ENCODE results near the gene EFNB2. TPM values are rescaled to one million over a fixed set of nuclear protein-coding genes. Genes with fewer than 3 reads are reported as not detected.

EFNB2 gene
- total and polyA plus RNA-seq, 2 donors (not counting 3 experiments of a cell fraction or from before 2014, with no cell fraction given), result 50.4 to 69.5 TPM

- FAIRE-seq, result no peak
- intact Hi-C loops (cut with micrococcal nuclease) (no loop called here), dilution Hi-C loops (cut with MboI; ENCODE audit: extremely low pct_ligation_motif_present, low sequenced_read_pairs) (no loop called here)
- Histone ChIP-seq H3K4me2 (ENCODE audit: insufficient read depth, low read length) (no peak overlapping the region), H3K27ac (ENCODE audit: insufficient read depth, low read depth, low read length) (no peak overlapping the region), H3K9ac (replicated peaks; ENCODE audit: extremely low read depth, insufficient read depth, low read length) (no peak overlapping the region), H2AFZ (ENCODE audit: low read depth, low read length) (peak overlapping the region; percentile 19), H3K27me3 (ENCODE audit: control insufficient read depth in 2 of 2, insufficient read depth in 2 of 2, low read length in 2 of 2) (no peaks in the 10 kb centered on the region), H3K4me3 (replicated peaks in 1 of 3; ENCODE audit: insufficient read depth in 1 of 3, low read depth in 1 of 3, low read length in 3 of 3) (no peak overlapping the region), H3K36me3 (ENCODE audit: control insufficient read depth in 2 of 2, extremely low read depth in 1 of 2, insufficient read depth in 2 of 2, low read length in 2 of 2) (no peaks in the 10 kb centered on the region), H3K9me3 (replicated peaks; ENCODE audit: control insufficient read depth, insufficient read depth, low read length) (no peaks in the 10 kb centered on the region), H3K4me1 (ENCODE audit: control insufficient read depth, extremely low read depth, insufficient read depth, low read length) (no peaks in the 10 kb centered on the region), H4K20me1 (replicated peaks; ENCODE audit: control insufficient read depth, extremely low read depth, insufficient read depth, low read length) (no peaks in the 10 kb centered on the region), H3K79me2 (ENCODE audit: control insufficient read depth, insufficient read depth, low read length) (no peaks in the 10 kb centered on the region), H3K9me1 (replicated peaks; ENCODE audit: control insufficient read depth, extremely low read depth, insufficient read depth, low read length) (no peaks in the 10 kb centered on the region)
- BruUV-seq (replicated peaks), result no TSS peak
- ChIA-PET POLR2A (interaction anchor here (1.5 kb wide), 1 partner anchor 23 kb away, joined by 3 read pairs; no protein-coding TSS in a partner anchor), CTCF (interaction anchor here (1.1 to 1.5 kb wide), 4 partner anchors 8 to 33 kb away, joined by 3 to 5 read pairs (median 4); no protein-coding TSS in a partner anchor)
- DNase-seq (ENCODE audit: low read depth, low spot score), result peak; percentile 65
- TF ChIP-seq POLR2A (IDR thresholded peaks at IDR 0.05; ENCODE audit: low read depth, low read length) (no peak), CTCF (IDR thresholded peaks at IDR 0.05; ENCODE audit: extremely low read depth in 1 of 2, insufficient read depth in 1 of 2, low read depth in 1 of 2, low read length in 2 of 2) (no peak), EZH2 (IDR thresholded peaks at IDR 0.05; ENCODE audit: borderline replicate concordance, low read depth, low read length, severe bottlenecking) (no peak), MAX (IDR thresholded peaks at IDR 0.05; ENCODE audit: insufficient read depth, insufficient read length) (no peak), POLR2AphosphoS5 (IDR thresholded peaks at IDR 0.05; ENCODE audit: insufficient read depth, low read depth, low read length) (no peak), MYC (IDR thresholded peaks at IDR 0.05; ENCODE audit: low read depth, low read length) (no peak), JUN (IDR thresholded peaks at IDR 0.05; ENCODE audit: borderline replicate concordance, insufficient read depth, insufficient read length, low read depth) (no peak), GATA2 (IDR thresholded peaks at IDR 0.05; ENCODE audit: insufficient read depth, insufficient read length, low read depth, low read length) (no peak)
These were observed 55.0 kb downstream of the EFNB2 start for GRCh38 chr13:106480351-106480910.
